ENCODE measurements around the gene PAX7. TPM values are rescaled to one million over a fixed set of nuclear protein-coding genes. Genes with fewer than 3 reads are reported as not detected.

PAX7 gene
- polyA plus RNA-seq, 1 of the 3 experiments (the other 2 are of a cell fraction) = not detected

GRCh38 chr1:18629659-18630510, 761 bp upstream of the PAX7 start:
- Histone ChIP-seq H3K36me3 (replicated peaks in 1 of 2; ENCODE audit: control insufficient read depth in 1 of 2, insufficient read depth in 2 of 2, low read length in 1 of 2) (no peaks in the 10 kb centered on the region), H3K9me2 (no peaks in the 10 kb centered on the region), H3K4me3 (ENCODE audit: low read depth in 2 of 2, low read length in 1 of 2) (no peak overlapping the region), H3K27ac (ENCODE audit: low read depth in 2 of 2, low read length in 1 of 2) (no peak overlapping the region), H3K27me3 (ENCODE audit: insufficient read depth) (peaks cover 71% of the 10 kb centered on the region), H3K79me2 (ENCODE audit: insufficient read depth) (no peaks in the 10 kb centered on the region), H3K9me3 (no peaks in the 10 kb centered on the region), H3K9ac (no peak overlapping the region), H3K4me2 (no peak overlapping the region), H3F3A (replicated peaks; ENCODE audit: insufficient read depth) (no peaks in the 10 kb centered on the region), H3K4me1 (ENCODE audit: control insufficient read depth in 1 of 2, insufficient read depth in 2 of 2, low read depth in 1 of 2, low read length in 1 of 2) (no peaks in the 10 kb centered on the region), H2AFZ (ENCODE audit: low read depth) (no peak overlapping the region), H4K20me1 (ENCODE audit: insufficient read depth) (no peaks in the 10 kb centered on the region)
- TF ChIP-seq GATA2 (CRISPR knock-in tag; IDR thresholded peaks at IDR 0.05) (no peak), FOXM1 (IDR thresholded peaks at IDR 0.05; ENCODE audit: low read depth) (no peak), EP300 (IDR thresholded peaks at IDR 0.05; ENCODE audit: borderline replicate concordance in 1 of 2, low read depth in 1 of 2, low read length in 1 of 2) (no peak), SMC3 (IDR thresholded peaks at IDR 0.05; ENCODE audit: low read depth, low read length) (no peak), FOXJ3 (CRISPR knock-in tag; IDR thresholded peaks at IDR 0.05) (no peak), RXRA (IDR thresholded peaks at IDR 0.05; ENCODE audit: borderline replicate concordance, low read depth) (no peak), SIN3A (IDR thresholded peaks at IDR 0.05; ENCODE audit: borderline replicate concordance, low read depth, low read length) (no peak), PBX3 (IDR thresholded peaks at IDR 0.05) (no peak), RFX5 (IDR thresholded peaks at IDR 0.05; ENCODE audit: low read length) (no peak), FOSL2 (IDR thresholded peaks at IDR 0.05; ENCODE audit: borderline replicate concordance, low read depth) (no peak), YY1 (IDR thresholded peaks at IDR 0.05; ENCODE audit: low read depth) (no peak), TEAD4 (IDR thresholded peaks at IDR 0.05; ENCODE audit: borderline replicate concordance, insufficient read depth) (no peak), REST (IDR thresholded peaks at IDR 0.05; ENCODE audit: low read depth, low read length) (no peak), CTCF (IDR thresholded peaks at IDR 0.05) (no peak), USF1 (IDR thresholded peaks at IDR 0.05; ENCODE audit: borderline replicate concordance, low read depth) (no peak), POLR2AphosphoS5 (IDR thresholded peaks at IDR 0.05; ENCODE audit: low read depth, low read length) (no peak), ZBTB33 (IDR thresholded peaks at IDR 0.05; ENCODE audit: borderline replicate concordance, low read depth) (no peak), RAD21 (IDR thresholded peaks at IDR 0.05; ENCODE audit: low read length) (no peak), MXI1 (IDR thresholded peaks at IDR 0.05; ENCODE audit: low read depth, low read length) (no peak), NRF1 (IDR thresholded peaks at IDR 0.05; ENCODE audit: low read depth, low read length) (no peak)
- WGBS (ENCODE audit: low lambda C conversion rate) = 59% methylated on average over 27 of the region's 39 CpGs
- no peak for DNase-seq
- POLR2A ChIA-PET = no interaction called here
- CTCF ChIA-PET = interaction anchor here (0.7 kb wide), 1 partner anchor 245 kb away, joined by 4 read pairs; no protein-coding TSS in a partner anchor

Measured in SK-N-SH (cell line).